H1 (cell line): ENCODE measurements around the gene DEGS1. TPM values are rescaled to one million over a fixed set of nuclear protein-coding genes. Genes with fewer than 3 reads are reported as not detected.

ENCODE experiments used
- CTCF ChIA-PET: fragments of 300-600 bp; sonication (Branson Sonifier 250); formaldehyde crosslinking; loops from one replicate; lab custom pipeline; 2021; ENCODE audit not compliant: partially characterized antibody; lab: Charles Lee
- POLR2A ChIA-PET: fragments of 300-600 bp; sonication (Branson Sonifier 250); formaldehyde crosslinking; loops from one replicate; lab custom pipeline; 2021; ENCODE audit warnings: inconsistent platforms; ENCODE audit not compliant: partially characterized antibody; lab: Charles Lee
- DNase-seq, 2 experiments: peaks; one replicate each; pipeline versions ENCODE4 v3.0.0 to v3.0.0-alpha.2; 2010 to 2022; ENCODE audit warnings: low spot score in 2 of 2, low read depth in 1 of 2, mixed read lengths in 1 of 2
- FAIRE-seq: peaks from 2 replicates; lab custom pipeline; 2011; peaks lifted over from hg19 to GRCh38; lab: Jason Lieb, UNC
- H2AFZ ChIP-seq: 2 replicates; pipeline ENCODE4 v1.8.1; 2012; ENCODE audit warnings: low read length, inconsistent platforms
- H2AK5ac ChIP-seq: 2 replicates; pipeline ENCODE4 v1.6.1; 2013; ENCODE audit warnings: low read depth, low read length
- H2BK120ac ChIP-seq: replicated peaks from 2 replicates; pipeline ENCODE3; 2013; ENCODE audit warnings: low read depth, low read length, inconsistent platforms
- H2BK12ac ChIP-seq: 2 replicates; pipeline ENCODE4 v1.6.1; 2013; ENCODE audit warnings: low read depth, low read length
- H2BK15ac ChIP-seq: 2 replicates; pipeline ENCODE4 v1.6.1; 2013; ENCODE audit warnings: low read length
- H2BK20ac ChIP-seq: 2 replicates; pipeline ENCODE4 v1.6.1; 2013; ENCODE audit warnings: low read length
- H2BK5ac ChIP-seq: 2 replicates; pipeline ENCODE4 v1.6.1; 2013; ENCODE audit warnings: low read depth, low read length
- H3K14ac ChIP-seq: 2 replicates; pipeline ENCODE4 v1.6.1; 2013; ENCODE audit warnings: inconsistent platforms; ENCODE audit not compliant: insufficient read length
- H3K18ac ChIP-seq: 2 replicates; pipeline ENCODE4 v1.6.1; 2013; ENCODE audit warnings: low read length; ENCODE audit errors: extremely low read depth
- H3K23ac ChIP-seq: 2 replicates; pipeline ENCODE4 v1.6.1; 2013; ENCODE audit warnings: inconsistent platforms; ENCODE audit not compliant: insufficient read length
- H3K23me2 ChIP-seq: 2 replicates; pipeline ENCODE4 v1.6.1; 2013; ENCODE audit warnings: low read depth, low read length
- H3K27ac ChIP-seq: 2 replicates; pipeline ENCODE4 v1.6.1; 2011; ENCODE audit warnings: low read depth, low read length, inconsistent platforms
- H3K27me3 ChIP-seq, 4 experiments: replicated peaks in 1 of 4; 1 replicate in 1 of 4; 2 replicates in 3 of 4; pipeline versions ENCODE4 v1.6.1 to v1.8.1; 2011 to 2013; ENCODE audit warnings: low read length in 3 of 4, mild to moderate bottlenecking in 3 of 4, inconsistent platforms in 2 of 4, mixed read lengths in 2 of 4, moderate library complexity in 1 of 4; ENCODE audit not compliant: control insufficient read depth in 3 of 4, insufficient read depth in 3 of 4; ENCODE audit errors: extremely low read depth in 1 of 4
- H3K36me3 ChIP-seq, 4 experiments: 2 replicates each; pipeline versions ENCODE4 v1.6.1 to v1.8.1; 2011 to 2013; ENCODE audit warnings: mild to moderate bottlenecking in 4 of 4, low read length in 3 of 4, moderate library complexity in 2 of 4, control low read depth in 1 of 4, inconsistent platforms in 1 of 4; ENCODE audit not compliant: insufficient read depth in 4 of 4, control insufficient read depth in 2 of 4
- H3K4ac ChIP-seq: replicated peaks from 2 replicates; pipeline ENCODE3; 2013; ENCODE audit warnings: low read length, low read depth, mixed read lengths, inconsistent platforms; ENCODE audit not compliant: insufficient read length
- H3K4me1 ChIP-seq, 4 experiments: replicated peaks in 1 of 4; 1 replicate in 1 of 4; 2 replicates in 3 of 4; pipeline versions ENCODE4 v1.6.1 to v1.8.1; 2011 to 2013; ENCODE audit warnings: low read length in 3 of 4, inconsistent platforms in 2 of 4, mixed read lengths in 1 of 4; ENCODE audit not compliant: insufficient read depth in 4 of 4, control insufficient read depth in 3 of 4
- H3K4me2 ChIP-seq, 2 experiments: 2 replicates each; pipeline versions ENCODE4 v1.6.1 to v1.8.1; 2011 to 2013; ENCODE audit warnings: low read depth in 2 of 2, low read length in 2 of 2, control low read depth in 1 of 2, inconsistent platforms in 1 of 2, mild to moderate bottlenecking in 1 of 2; ENCODE audit not compliant: insufficient read depth in 1 of 2
- H3K4me3 ChIP-seq, 4 experiments: fragments of 200-600, 300-600 bp in 1 of 4; sonication (generic), shearing (Covaris generic), sonication (Bioruptor Twin) in 1 of 4; 2 replicates each; pipeline versions ENCODE4 v1.5.1 to v1.8.1; 2011 to 2016; ENCODE audit warnings: low read length in 4 of 4, low read depth in 3 of 4, control low read depth in 2 of 4, inconsistent platforms in 2 of 4, mild to moderate bottlenecking in 2 of 4, mixed read lengths in 1 of 4, moderate library complexity in 1 of 4; ENCODE audit not compliant: insufficient read depth in 2 of 4; ENCODE audit errors: extremely low read depth in 1 of 4
- H3K56ac ChIP-seq: replicated peaks from 2 replicates; pipeline ENCODE3; 2013; ENCODE audit warnings: low read depth, mild to moderate bottlenecking, mixed read lengths, low read length, inconsistent platforms; ENCODE audit not compliant: insufficient read length
- H3K79me1 ChIP-seq: 2 replicates; pipeline ENCODE4 v1.6.1; 2013; ENCODE audit warnings: low read depth, low read length, control low read depth
- H3K79me2 ChIP-seq, 2 experiments: 2 replicates each; pipeline versions ENCODE4 v1.6.1 to v1.8.1; 2012 to 2013; ENCODE audit warnings: low read length in 2 of 2, mild to moderate bottlenecking in 2 of 2, inconsistent platforms in 1 of 2; ENCODE audit not compliant: insufficient read depth in 2 of 2, control insufficient read depth in 1 of 2
- H3K9ac ChIP-seq, 4 experiments: replicated peaks in 1 of 4; 1 replicate in 1 of 4; 2 replicates in 3 of 4; pipeline versions ENCODE4 v1.6.1 to v1.8.1; 2011 to 2013; ENCODE audit warnings: low read depth in 3 of 4, low read length in 3 of 4, control low read depth in 2 of 4, mild to moderate bottlenecking in 2 of 4, moderate library complexity in 2 of 4, inconsistent platforms in 1 of 4; ENCODE audit errors: extremely low read depth in 1 of 4
- H3K9me3 ChIP-seq, 2 experiments: 2 replicates each; pipeline versions ENCODE4 v1.6.1 to v1.8.1; 2012 to 2013; ENCODE audit warnings: mild to moderate bottlenecking in 2 of 2, moderate library complexity in 2 of 2, control low read depth in 1 of 2, inconsistent platforms in 1 of 2, low read depth in 1 of 2, low read length in 1 of 2, mixed read lengths in 1 of 2; ENCODE audit not compliant: insufficient read depth in 2 of 2
- H4K20me1 ChIP-seq, 2 experiments: replicated peaks in 1 of 2; 2 replicates each; pipeline versions ENCODE3 to v1.8.1; 2011 to 2013; ENCODE audit warnings: inconsistent platforms in 2 of 2, low read length in 2 of 2, mild to moderate bottlenecking in 1 of 2; ENCODE audit not compliant: insufficient read depth in 2 of 2, control insufficient read depth in 1 of 2
- H4K5ac ChIP-seq: 2 replicates; pipeline ENCODE4 v1.6.1; 2013; ENCODE audit warnings: low read length, low read depth, mixed read lengths, inconsistent platforms; ENCODE audit not compliant: insufficient read length
- H4K8ac ChIP-seq: 2 replicates; pipeline ENCODE4 v1.8.0; 2013; ENCODE audit warnings: mild to moderate bottlenecking, moderate library complexity, low read length, inconsistent platforms; ENCODE audit not compliant: insufficient read depth; ENCODE audit errors: extremely low read depth
- H4K91ac ChIP-seq: replicated peaks from 2 replicates; pipeline ENCODE3; 2013; ENCODE audit warnings: low read length, mixed read lengths, inconsistent platforms; ENCODE audit not compliant: insufficient read length
- TAF7 ChIP-seq: optimal IDR thresholded peaks from 2 replicates; pipeline ENCODE3; 2011; ENCODE audit warnings: low read depth, mild to moderate bottlenecking, inconsistent platforms, low read length, moderate library complexity, borderline replicate concordance
- WGBS, 2 experiments: shearing (Covaris generic) in 1 of 2; methylation state at CpG; one replicate each; pipeline versions ENCODE4 v1.1.6 to v1.1.7; 2013 to 2015; ENCODE audit warnings: low lambda C conversion rate in 2 of 2, mixed read lengths in 2 of 2, inconsistent platforms in 1 of 2, low coverage in 1 of 2, missing lambda C conversion rate in 1 of 2; ENCODE audit not compliant: insufficient replicate concordance in 2 of 2, insufficient coverage in 1 of 2, insufficient read length in 1 of 2; ENCODE audit errors: extremely low coverage in 1 of 2, missing lambda C conversion rate in 1 of 2; 5-methylcytosine and 5-hydroxymethylcytosine counted together
- polyA plus RNA-seq, 7 experiments: library from polyadenylated mRNA; depleted of rRNA in 3 of 7; stranded (reverse) in 5 of 7; unstranded in 2 of 7; fragments of >200 nt in 5 of 7; fragments of 200-250 nt in 2 of 7; gene quantifications; 1 replicate in 5 of 7; 2 replicates in 1 of 7; 4 replicates in 1 of 7; pipeline versions ENCODE4 v1.2.1 to v1.2.3, GENCODE V29; 2011 to 2013; ENCODE audit warnings: missing spikeins in 2 of 7, mixed read lengths in 2 of 7
- total RNA-seq: library from RNA; stranded (reverse); fragmentation: NEBNext Ultra II Directional; extraction: Animal tissue kit (Norgen Biotek cat#: 25700); gene quantifications from 2 replicates; pipeline ENCODE4 v1.2.1, GENCODE V29; 2021

The DEGS1 gene
- total and polyA plus RNA-seq, 2 of the 8 experiments (the other 6 are each of a cell fraction or from before 2014, with no cell fraction given): 46.1 to 114 TPM

GRCh38 chr1:224177356-224177999, 5.6 kb upstream of the DEGS1 start:
- Histone ChIP-seq H3K56ac (no peak overlapping the region), H3K14ac (no peak overlapping the region), H2BK5ac (no peak overlapping the region), H3K23me2 (peaks cover under 1% of the 10 kb centered on the region; the same call in 1 of the 2 replicates), H4K5ac (no peak overlapping the region), H4K20me1 (no peaks in the 10 kb centered on the region), H2AFZ (no peak overlapping the region), H3K79me1 (no peaks in the 10 kb centered on the region), H3K79me2 (no peaks in the 10 kb centered on the region), H3K18ac (no peak overlapping the region), H3K27ac (no peak overlapping the region), H3K4me3 (no peak overlapping the region), H3K4me2 (no peak overlapping the region), H2AK5ac (no peak overlapping the region), H3K36me3 (no peaks in the 10 kb centered on the region), H2BK20ac (no peak overlapping the region), H3K9me3 (no peaks in the 10 kb centered on the region), H3K27me3 (no peaks in the 10 kb centered on the region), H2BK120ac (no peak overlapping the region), H4K91ac (peak overlapping the region; percentile 1), H4K8ac (no peak overlapping the region), H3K9ac (no peak overlapping the region), H3K4ac (no peak overlapping the region), H3K4me1 (peaks cover 0 to 4% (median 2%) of the 10 kb centered on the region in 4 experiments; a peak in 4 of 7 replicates), H3K23ac (no peak overlapping the region), H2BK15ac (no peak overlapping the region), H2BK12ac (no peak overlapping the region)
- DNase-seq (peak in 1 of 2 experiments; percentile 42), FAIRE-seq (no peak)
- ChIA-PET POLR2A (interaction anchor here (0.6 kb wide), 1 partner anchor 25 kb away, joined by 3 read pairs; no protein-coding TSS in a partner anchor), CTCF (interaction anchor here (0.6 to 1.5 kb wide), 4 partner anchors 10 to 1100 kb away, joined by 3 to 5 read pairs (median 4); no protein-coding TSS in a partner anchor)
- no peak for TF ChIP-seq TAF7
- 91% methylated on average over 9 of the region's 9 CpGs; no CpG with 5 or more reads in 1 of the 2 experiments for WGBS, 2 experiments
